ENCODE results near the gene CUEDC1. TPM values are rescaled to one million over a fixed set of nuclear protein-coding genes. Genes with fewer than 3 reads are reported as not detected.

Gene CUEDC1
- total and polyA plus RNA-seq, 2 of the 13 experiments (the other 11 are each of a cell fraction or from before 2014, with no cell fraction given), result 7.4 to 12.9 TPM

GRCh38 chr17:57988301-57989250, 33.4 kb upstream of the CUEDC1 start (continued):
- TF ChIP-seq POLR2AphosphoS2 (IDR thresholded peaks at IDR 0.05; ENCODE audit: low read depth, low read length) (peak; percentile 92; the same call in 1 of the 2 replicates), ZNF782 (CRISPR knock-in tag; IDR thresholded peaks at IDR 0.05; ENCODE audit: borderline replicate concordance) (peak; percentile 95), REXO4 (CRISPR knock-in tag; IDR thresholded peaks at IDR 0.05; ENCODE audit: borderline replicate concordance) (no peak), MTA1 (CRISPR knock-in tag; IDR thresholded peaks at IDR 0.05; ENCODE audit: borderline replicate concordance) (peak; percentile 57; the same call in 1 of the 2 replicates), ZSCAN30 (CRISPR knock-in tag; IDR thresholded peaks at IDR 0.05) (no peak), ZUFSP (CRISPR knock-in tag; IDR thresholded peaks at IDR 0.05; ENCODE audit: borderline replicate concordance) (no peak), ZNF232 (CRISPR knock-in tag; IDR thresholded peaks at IDR 0.05; ENCODE audit: borderline replicate concordance) (no peak), TCF7 (IDR thresholded peaks at IDR 0.05; ENCODE audit: low read depth) (no peak), ZBTB49 (CRISPR knock-in tag; IDR thresholded peaks at IDR 0.05; ENCODE audit: borderline replicate concordance) (no peak), ZNF230 (CRISPR knock-in tag; IDR thresholded peaks at IDR 0.05) (peak; percentile 87; the same call in 1 of the 2 replicates), ZNF121 (CRISPR knock-in tag; IDR thresholded peaks at IDR 0.05) (no peak), STAG1 (CRISPR knock-in tag; IDR thresholded peaks at IDR 0.05) (0 out of 2 replicates have a peak, but pooled peaks have one; percentile 22), NR2C2 (CRISPR knock-in tag; IDR thresholded peaks at IDR 0.05; ENCODE audit: borderline replicate concordance) (peak; percentile 35), ZNF558 (CRISPR knock-in tag; IDR thresholded peaks at IDR 0.05; ENCODE audit: borderline replicate concordance) (0 out of 2 replicates have a peak, but pooled peaks have one; percentile 22), ZNF576 (CRISPR knock-in tag; IDR thresholded peaks at IDR 0.05) (no peak), SATB2 (CRISPR knock-in tag; IDR thresholded peaks at IDR 0.05) (no peak), TGIF2 (CRISPR knock-in tag; IDR thresholded peaks at IDR 0.05) (peak; percentile 65; the same call in 1 of the 2 replicates), JUND (CRISPR knock-in tag; IDR thresholded peaks at IDR 0.05) (no peak), TSC22D2 (CRISPR knock-in tag; IDR thresholded peaks at IDR 0.05; ENCODE audit: borderline replicate concordance) (no peak; the same call in 1 of the 2 replicates), RCOR2 (CRISPR knock-in tag; IDR thresholded peaks at IDR 0.05) (no peak), CHCHD3 (CRISPR knock-in tag; IDR thresholded peaks at IDR 0.05) (no peak), ZNF549 (CRISPR knock-in tag; IDR thresholded peaks at IDR 0.05) (no peak), ZNF574 (CRISPR knock-in tag; IDR thresholded peaks at IDR 0.05) (peak; percentile 64)

All from HepG2 (cell line).